HepG2 (cell line): ENCODE results near the gene CEP19. TPM values are rescaled to one million over a fixed set of nuclear protein-coding genes. Genes with fewer than 3 reads are reported as not detected.

Experiments
- BCLAF1 ChIP-seq: fragments of 450-650 bp; IDR thresholded peaks from 2 replicates; pipeline ENCODE4 v1.6.1; 2017; ENCODE audit warnings: mild to moderate bottlenecking
- DR1 ChIP-seq: sonication (generic); formaldehyde crosslinking; IDR thresholded peaks from 2 replicates; pipeline ENCODE4 v1.8.0; 2021; ENCODE audit warnings: mild to moderate bottlenecking, missing genetic modification reagents, inconsistent platforms
- E2F1 ChIP-seq: sonication (generic); formaldehyde crosslinking; IDR thresholded peaks from 2 replicates; pipeline ENCODE4 v1.5.0; 2020; ENCODE audit warnings: missing genetic modification reagents
- HHEX ChIP-seq: IDR thresholded peaks from 2 replicates; pipeline ENCODE4 v1.6.1; 2016; ENCODE audit warnings: control low read depth
- IRX3 ChIP-seq: sonication (generic); formaldehyde crosslinking; IDR thresholded peaks from 2 replicates; pipeline ENCODE4 v1.8.1; 2023; ENCODE audit warnings: mild to moderate bottlenecking, low read depth, missing genetic modification reagents, borderline replicate concordance
- POLR2A ChIP-seq, 2 experiments: IDR thresholded peaks; 2 replicates each; pipeline ENCODE4 v1.6.1; 2011; ENCODE audit warnings: low read depth in 2 of 2, low read length in 2 of 2, mild to moderate bottlenecking in 1 of 2, moderate library complexity in 1 of 2; ENCODE audit not compliant: insufficient read depth in 1 of 2
- RARA ChIP-seq: IDR thresholded peaks from 2 replicates; pipeline ENCODE4 v1.6.1; 2016; ENCODE audit warnings: missing genetic modification reagents, missing compliant biosample characterization
- RFX3 ChIP-seq: IDR thresholded peaks from 2 replicates; pipeline ENCODE4 v1.6.1; 2016; ENCODE audit warnings: missing biosample characterization, missing genetic modification reagents
- SAP130 ChIP-seq: IDR thresholded peaks from 2 replicates; pipeline ENCODE4 v1.6.1; 2016; ENCODE audit warnings: low read depth
- SETDB1 ChIP-seq: sonication (generic); formaldehyde crosslinking; IDR thresholded peaks from 2 replicates; pipeline ENCODE4 v1.5.1; 2020; ENCODE audit warnings: missing genetic modification reagents, mild to moderate bottlenecking, borderline replicate concordance
- SP5 ChIP-seq: IDR thresholded peaks from 2 replicates; pipeline ENCODE4 v1.6.1; 2016; ENCODE audit warnings: low read depth, borderline replicate concordance
- STAT6 ChIP-seq: sonication (generic); formaldehyde crosslinking; IDR thresholded peaks from 2 replicates; pipeline ENCODE4 v1.4.0; 2020; ENCODE audit warnings: missing genetic modification reagents, mild to moderate bottlenecking, borderline replicate concordance
- TEAD3 ChIP-seq: optimal IDR thresholded peaks from 2 replicates; pipeline ENCODE3; 2016; ENCODE audit warnings: borderline replicate concordance
- THAP11 ChIP-seq: IDR thresholded peaks from 2 replicates; pipeline ENCODE4 v1.6.1; 2016; ENCODE audit warnings: missing biosample characterization, missing genetic modification reagents
- THYN1 ChIP-seq: sonication (generic); formaldehyde crosslinking; IDR thresholded peaks from 2 replicates; pipeline ENCODE4 v1.8.1; 2023; ENCODE audit warnings: low read depth, mild to moderate bottlenecking, moderate library complexity, missing genetic modification reagents, borderline replicate concordance
- TP53 ChIP-seq: sonication (generic); formaldehyde crosslinking; conservative IDR thresholded peaks from 2 replicates; pipeline ENCODE4 v1.4.0; 2020; ENCODE audit warnings: missing genetic modification reagents
- ZNF337 ChIP-seq: sonication (generic); formaldehyde crosslinking; IDR thresholded peaks from 2 replicates; pipeline ENCODE4 v1.5.1; 2020; ENCODE audit warnings: missing genetic modification reagents, low read depth, mild to moderate bottlenecking, borderline replicate concordance
- ZNF597 ChIP-seq: sonication (generic); formaldehyde crosslinking; IDR thresholded peaks from 2 replicates; pipeline ENCODE4 v1.5.0; 2020; ENCODE audit warnings: missing genetic modification reagents
- ZNF691 ChIP-seq: sonication (generic); formaldehyde crosslinking; IDR thresholded peaks from 2 replicates; pipeline ENCODE4 v1.4.0; 2020; ENCODE audit warnings: missing genetic modification reagents, low read depth, mild to moderate bottlenecking, borderline replicate concordance
- ZSCAN9 ChIP-seq: IDR thresholded peaks from 2 replicates; pipeline ENCODE4 v1.6.1; 2016; ENCODE audit warnings: borderline replicate concordance
- polyA plus RNA-seq, 8 experiments: library from polyadenylated mRNA; depleted of rRNA in 3 of 8; stranded (reverse) in 7 of 8; unstranded in 1 of 8; fragments of >200 nt; fragmentation: Illumina TruSeq in 4 of 8; extraction: Trizol in 4 of 8; gene quantifications; 2 replicates each; pipeline versions ENCODE4 v1.2.1 to v1.2.3, GENCODE V29; 2011 to 2016; ENCODE audit warnings: low read depth in 4 of 8, missing spikeins in 1 of 8, mixed read lengths in 1 of 8; ENCODE audit not compliant: insufficient read depth in 1 of 8
- total RNA-seq, 5 experiments: library from RNA; depleted of rRNA; stranded (reverse); fragments of >200 nt; fragmentation: Illumina TruSeq; extraction: Trizol; gene quantifications; 2 replicates each; pipeline ENCODE4 v1.2.3, GENCODE V29; 2016; ENCODE audit warnings: low read depth in 1 of 5
- TF ChIP-seq, protein P1 (sequence below): sonication (generic); formaldehyde crosslinking; IDR thresholded peaks from 2 replicates; pipeline ENCODE4 v1.5.1; 2020; ENCODE audit warnings: mild to moderate bottlenecking, missing genetic modification reagents, moderate library complexity

CEP19 gene
- total and polyA plus RNA-seq, 2 of the 13 experiments (the other 11 are each of a cell fraction or from before 2014, with no cell fraction given), result 0.48 to 1.2 TPM

- TF ChIP-seq THAP11 (CRISPR knock-in tag) (0 out of 2 replicates have a peak, but pooled peaks have one; percentile 26), TEAD3 (CRISPR knock-in tag) (peak; percentile 38), BCLAF1 (no peak), ZNF691 (CRISPR knock-in tag) (no peak), RARA (no peak), E2F1 (CRISPR knock-in tag) (no peak), ZNF337 (CRISPR knock-in tag) (no peak), THYN1 (CRISPR knock-in tag) (no peak), DR1 (CRISPR knock-in tag) (no peak), TP53 (CRISPR knock-in tag) (no peak), SETDB1 (no peak), SP5 (CRISPR knock-in tag) (0 out of 2 replicates have a peak, but pooled peaks have one; percentile 7), ZSCAN9 (CRISPR knock-in tag) (no peak), POLR2A (IDR thresholded peaks at IDR 0.05; ENCODE audit: insufficient read depth in 1 of 2, low read depth in 2 of 2, low read length in 2 of 2) (no peak), RFX3 (CRISPR knock-in tag) (no peak), IRX3 (CRISPR knock-in tag) (no peak), SAP130 (no peak), ZNF597 (no peak), STAT6 (CRISPR knock-in tag) (no peak), HHEX (CRISPR knock-in tag) (no peak)
- TF ChIP-seq, protein P1, sequence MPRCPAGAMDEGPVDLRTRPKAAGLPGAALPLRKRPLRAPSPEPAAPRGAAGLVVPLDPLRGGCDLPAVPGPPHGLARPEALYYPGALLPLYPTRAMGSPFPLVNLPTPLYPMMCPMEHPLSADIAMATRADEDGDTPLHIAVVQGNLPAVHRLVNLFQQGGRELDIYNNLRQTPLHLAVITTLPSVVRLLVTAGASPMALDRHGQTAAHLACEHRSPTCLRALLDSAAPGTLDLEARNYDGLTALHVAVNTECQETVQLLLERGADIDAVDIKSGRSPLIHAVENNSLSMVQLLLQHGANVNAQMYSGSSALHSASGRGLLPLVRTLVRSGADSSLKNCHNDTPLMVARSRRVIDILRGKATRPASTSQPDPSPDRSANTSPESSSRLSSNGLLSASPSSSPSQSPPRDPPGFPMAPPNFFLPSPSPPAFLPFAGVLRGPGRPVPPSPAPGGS, result no peak
Observed at GRCh38 chr3:196736670-196737374, 24.8 kb upstream of the CEP19 start (continued).
